Measurements from ENCODE around the gene CCL23. TPM values are rescaled to one million over a fixed set of nuclear protein-coding genes. Genes with fewer than 3 reads are reported as not detected.

Gene CCL23
- total and polyA plus RNA-seq, 9 of the 15 experiments (the other 6 are each of a cell fraction or from before 2014, with no cell fraction given), result not detected

- Histone ChIP-seq H3K9ac (ENCODE audit: insufficient read depth in 1 of 2, low read depth in 2 of 2, low read length in 2 of 2) (no peak overlapping the region), H3K4me2 (ENCODE audit: insufficient read depth, low read length) (no peak overlapping the region), H3K27ac (ENCODE audit: extremely low read depth, low read depth, low read length) (no peak overlapping the region), H3K79me2 (ENCODE audit: control insufficient read depth, insufficient read depth, low read length) (no peaks in the 10 kb centered on the region), H3K9me3 (replicated peaks; ENCODE audit: control insufficient read depth, insufficient read depth, low read depth, low read length) (no peaks in the 10 kb centered on the region), H3K9me1 (ENCODE audit: control insufficient read depth, insufficient read depth, low read length) (no peaks in the 10 kb centered on the region), H3K27me3 (ENCODE audit: control insufficient read depth in 2 of 2, insufficient read depth in 2 of 2, low read length in 2 of 2) (peaks cover 0 to 13% of the 10 kb centered on the region in 2 experiments; a peak in 2 of 5 replicates), H3K36me3 (ENCODE audit: control insufficient read depth, insufficient read depth, low read length) (no peaks in the 10 kb centered on the region), H3K4me1 (replicated peaks in 1 of 2; ENCODE audit: control insufficient read depth in 2 of 2, insufficient read depth in 2 of 2, low read length in 2 of 2) (no peaks in the 10 kb centered on the region), H4K20me1 (replicated peaks; ENCODE audit: control insufficient read depth, insufficient read depth, low read length) (no peaks in the 10 kb centered on the region), H3K4me3 (no peak overlapping the region), H2AFZ (ENCODE audit: low read depth, low read length) (no peak overlapping the region)
- no peak for TF ChIP-seq TCF15 (CRISPR knock-in tag; IDR thresholded peaks at IDR 0.05)
- no peak for TF ChIP-seq ZBTB5 (IDR thresholded peaks at IDR 0.05)
- TF ChIP-seq TEAD4 (IDR thresholded peaks at IDR 0.05; ENCODE audit: low read length), result no peak
- TF ChIP-seq TEAD4 (CRISPR knock-in tag; IDR thresholded peaks at IDR 0.05; ENCODE audit: borderline replicate concordance), result no peak
- no peak for TF ChIP-seq FOSL1 (tag; conservative IDR thresholded peaks at IDR 0.05)
- TF ChIP-seq RAD21 (CRISPR knock-in tag; conservative IDR thresholded peaks at IDR 0.05 in 1 of 2, IDR thresholded peaks at IDR 0.05 in 1 of 2), result no peak
- TF ChIP-seq MCM5 (IDR thresholded peaks at IDR 0.05; ENCODE audit: low read depth), result no peak
- no peak for TF ChIP-seq ZNF79 (CRISPR knock-in tag; IDR thresholded peaks at IDR 0.05; ENCODE audit: low read depth)
- TF ChIP-seq ZNF274 (IDR thresholded peaks at IDR 0.05; ENCODE audit: borderline replicate concordance, low read depth, low read length), result no peak
- intact Hi-C loops (cut with micrococcal nuclease) (no loop called here), in situ Hi-C loops (cut with MboI) (no loop called here)
- no TSS peak for BruUV-seq (replicated peaks)
- ChIA-PET POLR2A (no interaction called here), CTCF (ENCODE audit: low intra/inter-chr PET ratio) (no interaction called here)
- no peak for FAIRE-seq
- no peak for DNase-seq (ENCODE audit: extremely low read depth in 1 of 4, low spot score in 3 of 4)
- ATAC-seq, result no peak
These were observed 29.6 kb downstream of the CCL23 start for GRCh38 chr17:35988164-35988563.
